Ureter (tissue), 1 donor: ENCODE results near the gene SND1. TPM values are rescaled to one million over a fixed set of nuclear protein-coding genes. Genes with fewer than 3 reads are reported as not detected.

Experiments
- DNase-seq: peaks from one replicate; pipeline ENCODE4 v3.0.0-alpha.2; 2020; ENCODE audit warnings: low spot score
- total RNA-seq: library from RNA; stranded (reverse); gene quantifications from one replicate; pipeline ENCODE4 v1.2.4, GENCODE V29; 2023
- donor health status: DM: yes; HTN: yes; CAD: no.

SND1 gene
- total RNA-seq, 1 donor from 2014 or later = 208 TPM

DNA sequence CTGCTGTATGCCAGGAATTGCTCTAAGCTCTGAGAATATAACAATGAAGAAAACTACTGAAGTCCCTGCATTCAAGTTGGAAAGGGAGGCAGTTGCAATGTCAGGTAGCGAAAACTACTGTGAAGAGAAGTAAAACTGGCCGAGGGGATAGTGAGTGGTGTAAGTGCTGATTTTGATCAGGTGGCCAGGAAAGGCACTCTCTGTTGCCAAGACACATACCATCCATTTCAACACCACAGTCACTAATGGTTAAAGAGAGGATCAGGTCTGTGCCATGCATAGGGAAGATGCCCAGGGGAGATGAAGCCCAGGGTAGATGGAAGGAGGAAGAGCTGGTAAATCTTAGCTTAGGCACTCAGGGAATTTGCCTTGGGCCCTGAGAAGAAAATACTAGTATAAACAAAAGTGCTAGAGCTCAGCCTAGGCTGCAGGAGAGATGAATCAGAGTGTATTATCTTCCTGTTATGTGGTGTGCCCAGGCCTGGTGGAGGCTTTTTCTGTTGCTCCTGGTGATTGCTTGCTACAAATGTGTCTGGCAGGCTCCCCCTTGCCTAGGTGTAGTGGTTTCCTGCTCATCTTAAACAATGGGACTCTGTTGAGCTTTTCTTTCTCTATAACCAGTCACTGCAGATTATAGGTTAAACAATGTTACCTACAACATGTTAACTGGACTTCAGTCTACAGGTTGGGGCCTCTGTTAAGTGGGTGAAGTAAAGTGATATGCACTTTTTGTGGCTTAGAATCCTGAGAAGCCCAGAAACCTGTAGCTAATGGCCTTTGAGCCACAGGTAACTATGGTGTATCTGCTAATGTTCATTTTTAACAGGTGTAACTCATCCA, 253.7 kb downstream of the SND1 start:
- no peak for DNase-seq

- no peak for DNase-seq
Measured at GRCh38 chr7:127907110-127908040, 255.4 kb downstream of the SND1 start.

GRCh38 chr7:127908430-127909258, 256.6 kb downstream of the SND1 start:
- no peak for DNase-seq

GRCh38 chr7:127909424-127910152, 257.6 kb downstream of the SND1 start:
- DNase-seq = no peak

DNA sequence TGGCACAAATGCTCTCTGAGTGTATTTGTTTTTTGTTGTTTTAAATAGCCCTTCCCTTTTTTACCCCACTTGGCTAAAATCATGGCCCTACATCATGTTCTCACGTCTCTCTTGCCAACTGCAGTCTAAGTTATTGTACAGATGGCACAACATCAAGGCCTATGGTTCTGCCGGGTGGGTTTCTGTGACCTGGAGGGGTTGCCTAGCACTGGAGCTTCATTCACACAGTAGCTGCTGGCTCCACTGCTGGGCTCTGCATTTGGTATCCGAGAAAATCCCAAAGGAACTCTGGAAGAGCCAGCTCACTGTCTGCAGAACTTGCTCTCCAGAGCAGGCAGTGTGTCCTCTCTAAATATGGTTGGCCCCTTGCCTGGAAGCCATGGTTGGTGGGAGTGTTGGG, 258.7 kb downstream of the SND1 start:
- no peak for DNase-seq

DNA sequence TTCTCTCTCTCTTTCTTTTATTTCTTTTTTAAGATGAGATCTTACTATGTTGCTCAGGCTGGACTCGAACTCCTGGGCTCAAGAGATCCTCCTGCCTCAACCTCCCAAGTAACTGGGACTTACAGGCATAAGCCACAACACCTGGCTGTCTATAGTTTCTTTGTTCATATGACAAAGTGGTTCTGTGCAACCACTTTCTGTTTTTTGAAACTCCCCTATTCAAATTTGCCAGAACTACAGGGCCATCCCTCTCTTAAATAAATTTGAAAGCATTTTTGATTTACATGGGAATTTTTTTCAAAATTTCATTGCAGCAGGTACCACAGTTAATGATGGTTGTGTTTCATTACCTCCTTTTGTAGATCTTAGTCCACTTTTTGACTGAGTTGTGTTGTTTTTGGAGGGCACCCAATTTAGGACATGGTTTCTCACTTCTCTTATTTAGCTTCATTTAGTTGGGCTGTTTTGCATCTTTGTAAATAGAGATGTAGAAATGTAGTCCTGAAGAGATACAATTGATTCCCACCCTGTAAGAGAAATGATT, 260.0 kb downstream of the SND1 start:
- no peak for DNase-seq

GRCh38 chr7:127912901-127913300, 260.9 kb downstream of the SND1 start:
- no peak for DNase-seq

- DNase-seq = no peak
Measured at GRCh38 chr7:127913686-127914085, 261.7 kb downstream of the SND1 start.

DNA sequence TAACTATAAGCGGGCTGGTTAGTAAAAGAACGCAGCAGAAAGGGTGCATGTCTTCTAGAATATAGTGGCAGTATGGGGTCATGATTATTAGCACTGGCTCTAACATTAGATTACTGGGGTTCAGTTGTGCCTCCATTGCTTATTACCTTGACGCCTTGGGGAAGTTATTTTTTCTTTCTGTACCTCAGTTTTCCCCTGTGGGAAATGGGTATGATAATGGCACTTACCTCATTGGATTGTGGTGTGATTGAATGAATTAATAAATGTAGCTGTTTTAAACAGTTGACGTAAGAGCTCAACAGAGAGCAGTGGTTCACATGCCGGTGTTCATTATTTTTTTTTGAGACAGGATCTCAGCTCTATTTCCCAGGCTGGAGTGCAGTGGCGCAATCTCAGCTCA, 262.7 kb downstream of the SND1 start:
- DNase-seq = no peak

DNA sequence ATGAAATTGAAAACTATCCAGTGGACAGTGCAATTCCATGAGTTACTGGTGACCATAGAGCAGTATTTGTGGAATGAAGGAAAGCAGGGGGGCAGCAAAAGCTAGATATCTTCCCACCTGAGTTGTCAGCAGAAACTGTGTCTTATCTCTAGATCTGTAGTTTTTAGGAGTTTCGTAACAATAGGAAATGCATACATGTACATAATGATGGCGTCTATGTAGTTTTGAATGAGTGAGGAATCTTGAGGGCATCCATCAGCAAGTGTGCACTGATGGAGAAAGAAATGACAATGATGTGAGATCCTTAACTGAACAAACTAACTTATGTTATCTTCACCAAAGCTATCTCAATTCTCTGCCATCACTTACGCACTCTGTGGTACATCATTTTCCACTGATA, 264.7 kb downstream of the SND1 start:
- DNase-seq = no peak

GRCh38 chr7:127918130-127918529, 266.1 kb downstream of the SND1 start:
- DNase-seq = no peak

DNA sequence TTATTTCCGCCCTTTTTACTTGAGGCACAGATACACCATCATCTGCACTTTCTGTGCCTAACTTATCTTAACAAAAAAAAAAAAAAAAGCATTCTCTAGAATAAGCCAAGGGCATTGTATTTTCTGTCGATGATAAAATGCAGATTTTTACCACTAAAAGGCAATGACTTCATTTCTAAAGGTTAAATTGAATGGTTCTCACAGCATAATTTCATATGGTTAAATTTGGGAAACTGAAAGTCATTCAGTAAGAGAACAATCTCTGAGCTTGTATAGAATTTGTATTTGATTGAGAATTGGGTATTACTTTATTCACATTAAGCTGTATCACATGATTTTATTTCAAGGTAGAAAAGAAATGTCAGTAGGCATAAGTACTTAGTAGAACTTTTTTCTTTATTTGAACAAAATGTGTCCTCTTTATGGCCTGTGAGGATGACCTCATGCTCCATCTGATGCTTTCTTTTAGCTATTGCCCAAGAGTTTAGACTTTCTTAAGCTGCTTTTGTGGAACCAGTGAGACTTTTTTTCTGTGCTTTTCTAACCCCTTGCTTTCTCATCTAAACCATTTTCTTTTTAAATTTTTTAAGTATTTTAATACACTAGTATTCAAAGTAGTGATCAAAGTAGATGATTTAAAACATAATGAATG, 268.9 kb downstream of the SND1 start:
- no peak for DNase-seq

DNA sequence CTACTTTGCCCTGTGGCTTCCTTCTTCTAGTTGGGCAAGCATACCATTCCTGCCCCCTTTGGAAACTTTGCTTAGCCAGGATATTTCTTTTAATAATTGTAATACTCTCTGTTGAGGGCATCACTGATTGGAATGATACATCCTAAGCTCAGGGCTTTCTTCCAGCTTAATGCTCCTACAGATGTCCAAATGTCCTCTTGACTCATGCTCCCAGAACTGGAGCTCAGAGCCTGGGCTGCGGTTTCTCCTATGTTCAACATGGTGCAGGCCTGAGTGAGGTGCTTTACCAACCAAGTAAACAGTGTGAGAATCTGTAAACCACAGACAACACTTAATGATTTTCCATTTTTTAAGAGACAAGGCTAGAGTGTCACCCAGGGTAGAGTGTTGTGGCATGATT, 270.7 kb downstream of the SND1 start:
- no peak for DNase-seq

DNA sequence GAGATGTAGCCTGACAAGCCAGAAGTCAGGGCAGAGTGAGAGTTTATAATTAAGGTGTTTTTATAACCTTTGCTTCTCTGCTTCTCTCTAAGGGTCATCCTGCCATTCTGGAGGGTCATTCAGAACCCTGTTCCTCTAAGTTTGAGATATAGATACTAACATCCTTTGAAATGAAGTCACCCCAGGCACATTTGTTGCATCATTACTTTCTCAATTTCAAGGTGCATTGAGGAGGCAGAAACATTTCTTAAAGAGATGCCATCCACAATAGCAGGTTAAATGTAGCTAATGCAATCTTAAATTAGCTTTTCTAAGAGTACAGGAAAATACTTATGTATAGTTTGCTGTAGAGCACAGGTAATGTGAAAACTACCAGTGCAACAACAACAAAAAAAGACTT, 272.9 kb downstream of the SND1 start:
- no peak for DNase-seq

- no peak for DNase-seq
Measured at GRCh38 chr7:127927348-127927696, 275.3 kb downstream of the SND1 start.

- DNase-seq = no peak
Measured at GRCh38 chr7:127928222-127928621, 276.2 kb downstream of the SND1 start.

DNA sequence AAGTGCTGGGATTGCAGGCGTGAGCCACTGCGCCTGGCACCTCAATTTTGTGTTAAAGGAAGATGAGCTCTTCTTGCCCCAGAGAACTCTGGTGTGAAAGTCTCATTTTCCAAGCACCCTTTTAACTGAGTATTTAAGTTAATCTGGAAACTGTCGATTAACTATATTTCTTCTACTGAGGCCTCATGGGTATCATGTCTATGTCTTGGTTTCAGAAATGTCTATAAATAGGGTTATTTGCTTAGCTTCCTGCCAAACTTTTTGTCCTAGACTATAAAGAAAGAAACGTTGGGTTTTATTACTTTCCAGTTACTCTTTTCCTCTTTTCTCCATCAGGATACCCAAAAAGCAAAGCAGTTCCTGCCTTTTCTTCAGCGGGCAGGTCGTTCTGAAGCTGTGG, 276.9 kb downstream of the SND1 start:
- DNase-seq = no peak

DNA sequence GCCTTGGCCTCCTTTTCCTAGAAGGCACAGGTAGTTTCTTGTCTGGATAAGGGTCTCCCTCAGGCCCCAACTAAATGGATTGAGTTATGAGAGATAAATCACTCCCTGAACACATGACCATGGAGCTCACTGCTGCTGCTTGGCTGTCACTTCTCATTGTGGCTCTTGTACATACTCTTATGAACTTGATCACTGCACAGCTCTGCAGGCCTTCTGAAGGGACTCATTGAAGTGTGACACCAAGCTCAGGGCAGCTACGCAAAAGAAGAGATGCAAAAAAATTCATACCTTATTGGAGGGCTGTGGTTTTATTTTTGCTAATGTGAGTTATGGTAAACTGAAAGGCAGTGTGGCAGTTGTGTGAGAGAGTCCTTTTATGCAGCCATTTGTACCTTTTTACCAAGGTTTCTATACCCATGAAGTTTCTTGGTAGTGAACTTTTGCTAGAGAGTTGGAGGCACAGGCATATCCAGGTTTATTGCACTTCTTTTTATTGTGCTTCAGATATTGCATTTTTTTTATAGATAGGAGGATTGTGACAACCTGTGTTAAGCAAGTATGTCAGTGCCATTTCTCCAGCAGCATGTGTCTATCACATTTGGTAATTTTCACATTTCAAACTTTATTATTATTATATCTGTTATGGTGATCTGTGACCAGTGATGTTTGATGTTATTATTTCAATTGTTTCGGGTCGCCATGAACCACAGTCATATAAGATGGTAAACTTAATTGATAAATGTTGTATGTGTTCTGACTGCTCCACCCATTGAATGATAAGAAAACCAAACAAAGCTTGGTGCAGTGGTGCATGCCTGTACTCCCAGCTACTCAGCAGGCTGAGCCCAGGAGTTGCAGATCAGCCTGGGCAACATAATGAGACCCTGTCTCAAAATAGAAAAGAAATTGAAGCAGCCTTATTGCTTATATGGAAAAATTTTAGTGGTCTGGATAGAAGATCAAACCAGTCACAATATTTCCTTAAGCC, 278.6 kb downstream of the SND1 start:
- no peak for DNase-seq

DNA sequence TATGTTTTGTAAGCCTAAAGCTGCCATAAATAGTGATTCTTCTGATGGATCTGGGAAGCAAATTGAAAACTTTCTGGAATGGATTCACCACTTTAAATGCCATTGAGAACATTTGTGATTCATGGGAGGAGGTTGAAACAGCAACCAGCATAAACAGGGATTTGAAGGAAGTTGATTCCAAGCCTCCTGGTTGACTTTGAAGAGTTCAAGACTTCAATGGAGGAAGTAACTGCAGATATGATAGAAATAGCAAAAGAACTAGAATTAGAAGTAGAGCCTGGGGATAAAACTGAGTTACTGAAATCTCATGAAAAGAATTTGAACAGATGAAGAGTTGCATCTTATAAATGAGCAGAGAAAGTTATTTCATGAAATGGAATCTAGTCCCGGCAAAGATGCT, 280.1 kb downstream of the SND1 start:
- no peak for DNase-seq
